Activated gamma-delta T cell treated with Interleukin-2 at 50 U/mL for 16 hours (primary cell): ENCODE results near the gene GALNT11.
"Not testable (repeated sequence)": the region's sequence is repeated elsewhere in the genome, so short reads cannot be mapped to it uniquely, and the experiment has no call there.

Experiments used
- DNase-seq: peaks from one replicate; pipeline ENCODE4 v3.0.0-alpha.2; 2020

Gene GALNT11

GRCh38 chr7:152030059-152030458, 4.6 kb downstream of the GALNT11 start:
- DNase-seq: not testable (repeated sequence)

GRCh38 chr7:152030639-152031038, 5.2 kb downstream of the GALNT11 start:
- DNase-seq: not testable (repeated sequence)

GRCh38 chr7:152035817-152036216, 10.3 kb downstream of the GALNT11 start:
- no peak for DNase-seq

GRCh38 chr7:152038410-152038809, 12.9 kb downstream of the GALNT11 start:
- not testable (repeated sequence) for DNase-seq

GRCh38 chr7:152043086-152043485, 17.6 kb downstream of the GALNT11 start:
- not testable (repeated sequence) for DNase-seq

GRCh38 chr7:152044909-152045308, 19.4 kb downstream of the GALNT11 start:
- DNase-seq: not testable (repeated sequence)

GRCh38 chr7:152046531-152046930, 21.1 kb downstream of the GALNT11 start:
- no peak for DNase-seq

GRCh38 chr7:152048051-152048450, 22.6 kb downstream of the GALNT11 start:
- DNase-seq: no peak

GRCh38 chr7:152050547-152050971, 25.1 kb downstream of the GALNT11 start:
- DNase-seq: no peak

- DNase-seq: no peak
Measured at GRCh38 chr7:152051968-152052367, 26.5 kb downstream of the GALNT11 start.

GRCh38 chr7:152052771-152053170, 27.3 kb downstream of the GALNT11 start:
- no peak for DNase-seq

GRCh38 chr7:152054367-152055230, 29.1 kb downstream of the GALNT11 start:
- no peak for DNase-seq

GRCh38 chr7:152056621-152057274, 31.3 kb downstream of the GALNT11 start:
- no peak for DNase-seq

- no peak for DNase-seq
Measured at GRCh38 chr7:152059311-152059710, 33.8 kb downstream of the GALNT11 start.

GRCh38 chr7:152061086-152061485, 35.6 kb downstream of the GALNT11 start:
- not testable (repeated sequence) for DNase-seq

- not testable (repeated sequence) for DNase-seq
Measured at GRCh38 chr7:152063192-152063591, 37.7 kb downstream of the GALNT11 start.

GRCh38 chr7:152063821-152064220, 38.3 kb downstream of the GALNT11 start:
- not testable (repeated sequence) for DNase-seq

GRCh38 chr7:152065800-152066344, 40.4 kb downstream of the GALNT11 start:
- DNase-seq: not testable (repeated sequence)

- no peak for DNase-seq
Measured at GRCh38 chr7:152072421-152072820, 46.9 kb downstream of the GALNT11 start.

- DNase-seq: no peak
Measured at GRCh38 chr7:152073352-152073751, 47.9 kb downstream of the GALNT11 start.

GRCh38 chr7:152074673-152075072, 49.2 kb downstream of the GALNT11 start:
- DNase-seq: no peak

- not testable (repeated sequence) for DNase-seq
Measured at GRCh38 chr7:152075379-152075778, 49.9 kb downstream of the GALNT11 start.

GRCh38 chr7:152076324-152076821, 50.9 kb downstream of the GALNT11 start:
- no peak for DNase-seq
